Stimulated activated CD4-positive, alpha-beta T cell treated with anti-CD3 and anti-CD28 coated beads, Interleukin-12 subunit alpha, Interleukin-12 subunit beta, amount 100 ng/mL, for 4 hours (primary cell): Measurements from ENCODE around the gene FOXD2.

Experiments
- DNase-seq: peaks from one replicate; pipeline ENCODE4 v3.0.0-alpha.2; 2020

Gene FOXD2

GRCh38 chr1:47437447-47438164 is at the start of gene FOXD2:
FOXD2 (plus strand) TSS chr1:47438044; CDS start chr1:47438136, 92 bp downstream.
- DNase-seq, result peak; percentile 94

GRCh38 chr1:47388891-47389238 is 49.0 kb upstream of the FOXD2 start:
- peak; percentile 32 for DNase-seq

- DNase-seq, result no peak
These were observed 48.1 kb upstream of the FOXD2 start for GRCh38 chr1:47389731-47390130.

GRCh38 chr1:47390843-47391242 is 47.0 kb upstream of the FOXD2 start:
- DNase-seq, result no peak

GRCh38 chr1:47393141-47393540 is 44.7 kb upstream of the FOXD2 start:
- no peak for DNase-seq

GRCh38 chr1:47395433-47395832 is 42.4 kb upstream of the FOXD2 start:
- no peak for DNase-seq

- no peak for DNase-seq
These were observed 41.1 kb upstream of the FOXD2 start for GRCh38 chr1:47396671-47397196.

- DNase-seq, result no peak
These were observed 38.6 kb upstream of the FOXD2 start for GRCh38 chr1:47399138-47399845.

- DNase-seq, result no peak
These were observed 38.0 kb upstream of the FOXD2 start for GRCh38 chr1:47399846-47400155.

- no peak for DNase-seq
These were observed 36.1 kb upstream of the FOXD2 start for GRCh38 chr1:47401761-47402160.

- no peak for DNase-seq
These were observed 35.3 kb upstream of the FOXD2 start for GRCh38 chr1:47402591-47402990.

GRCh38 chr1:47403321-47403910 is 34.4 kb upstream of the FOXD2 start:
- DNase-seq, result no peak

GRCh38 chr1:47405697-47406096 is 32.1 kb upstream of the FOXD2 start:
- DNase-seq, result no peak

- DNase-seq, result no peak
These were observed 30.9 kb upstream of the FOXD2 start for GRCh38 chr1:47406966-47407365.

GRCh38 chr1:47407481-47407880 is 30.4 kb upstream of the FOXD2 start:
- no peak for DNase-seq

- no peak for DNase-seq
These were observed 28.4 kb upstream of the FOXD2 start for GRCh38 chr1:47409311-47410067.

- no peak for DNase-seq
These were observed 27.8 kb upstream of the FOXD2 start for GRCh38 chr1:47410068-47410455.

- no peak for DNase-seq
These were observed 26.4 kb upstream of the FOXD2 start for GRCh38 chr1:47411436-47411835.

GRCh38 chr1:47412437-47412836 is 25.4 kb upstream of the FOXD2 start:
- DNase-seq, result no peak

- no peak for DNase-seq
These were observed 22.0 kb upstream of the FOXD2 start, which contains the start of gene FOXE3 for GRCh38 chr1:47415728-47416318. FOXE3 (plus strand) TSS chr1:47416285; CDS start chr1:47416316, 31 bp downstream.

- no peak for DNase-seq
These were observed 21.3 kb upstream of the FOXD2 start for GRCh38 chr1:47416319-47417169.
